Epithelial cell of proximal tubule (primary cell): ENCODE measurements around the gene GEMIN7. TPM values are rescaled to one million over a fixed set of nuclear protein-coding genes. Genes with fewer than 3 reads are reported as not detected.
A peak's percentile ranks its signal among the peaks of the same experiment; 100 is the strongest.

Experiments used
- DNase-seq: peaks from one replicate; pipeline ENCODE4 v3.0.0-alpha.2; 2011; ENCODE audit warnings: low read depth
- H3K4me3 ChIP-seq: 2 replicates; pipeline ENCODE4 v1.5.1; 2011; ENCODE audit warnings: low read depth, mild to moderate bottlenecking, low read length
- total RNA-seq: library from RNA; depleted of rRNA; stranded (reverse); fragments of >200 nt; gene quantifications from 2 replicates; pipeline ENCODE4 v1.2.3, GENCODE V29; 2015
- TF ChIP-seq, protein P1 (sequence below): conservative IDR thresholded peaks from 2 replicates; pipeline ENCODE4 v1.5.1; 2012; ENCODE audit warnings: low read depth, mild to moderate bottlenecking, low read length

The GEMIN7 gene
- total RNA-seq, 1 donor from 2014 or later = 38.2 TPM

DNA sequence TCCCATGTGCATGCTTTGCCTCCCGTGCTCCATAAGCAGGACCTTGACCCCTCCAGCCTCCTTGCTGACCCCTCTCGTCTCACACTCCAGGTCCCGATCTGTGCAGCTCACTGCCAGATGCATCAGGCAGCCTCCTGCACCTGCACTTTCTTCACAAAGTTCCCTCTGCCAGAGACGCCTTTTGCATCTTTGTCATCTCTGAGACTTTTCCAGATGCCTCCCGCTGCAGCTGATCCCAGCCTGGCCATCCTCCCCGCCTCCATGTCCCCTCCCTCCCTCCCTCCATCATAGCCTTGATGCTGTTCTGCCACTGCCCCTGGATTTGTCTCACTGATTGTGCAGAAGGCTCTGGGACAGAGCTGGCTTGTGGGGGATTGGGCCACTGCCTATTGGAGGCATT is 43.8 kb downstream of the GEMIN7 start:
- no peak overlapping the region for H3K4me3 ChIP-seq
- TF ChIP-seq, protein P1, sequence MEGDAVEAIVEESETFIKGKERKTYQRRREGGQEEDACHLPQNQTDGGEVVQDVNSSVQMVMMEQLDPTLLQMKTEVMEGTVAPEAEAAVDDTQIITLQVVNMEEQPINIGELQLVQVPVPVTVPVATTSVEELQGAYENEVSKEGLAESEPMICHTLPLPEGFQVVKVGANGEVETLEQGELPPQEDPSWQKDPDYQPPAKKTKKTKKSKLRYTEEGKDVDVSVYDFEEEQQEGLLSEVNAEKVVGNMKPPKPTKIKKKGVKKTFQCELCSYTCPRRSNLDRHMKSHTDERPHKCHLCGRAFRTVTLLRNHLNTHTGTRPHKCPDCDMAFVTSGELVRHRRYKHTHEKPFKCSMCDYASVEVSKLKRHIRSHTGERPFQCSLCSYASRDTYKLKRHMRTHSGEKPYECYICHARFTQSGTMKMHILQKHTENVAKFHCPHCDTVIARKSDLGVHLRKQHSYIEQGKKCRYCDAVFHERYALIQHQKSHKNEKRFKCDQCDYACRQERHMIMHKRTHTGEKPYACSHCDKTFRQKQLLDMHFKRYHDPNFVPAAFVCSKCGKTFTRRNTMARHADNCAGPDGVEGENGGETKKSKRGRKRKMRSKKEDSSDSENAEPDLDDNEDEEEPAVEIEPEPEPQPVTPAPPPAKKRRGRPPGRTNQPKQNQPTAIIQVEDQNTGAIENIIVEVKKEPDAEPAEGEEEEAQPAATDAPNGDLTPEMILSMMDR = no peak
- no peak for DNase-seq

DNA sequence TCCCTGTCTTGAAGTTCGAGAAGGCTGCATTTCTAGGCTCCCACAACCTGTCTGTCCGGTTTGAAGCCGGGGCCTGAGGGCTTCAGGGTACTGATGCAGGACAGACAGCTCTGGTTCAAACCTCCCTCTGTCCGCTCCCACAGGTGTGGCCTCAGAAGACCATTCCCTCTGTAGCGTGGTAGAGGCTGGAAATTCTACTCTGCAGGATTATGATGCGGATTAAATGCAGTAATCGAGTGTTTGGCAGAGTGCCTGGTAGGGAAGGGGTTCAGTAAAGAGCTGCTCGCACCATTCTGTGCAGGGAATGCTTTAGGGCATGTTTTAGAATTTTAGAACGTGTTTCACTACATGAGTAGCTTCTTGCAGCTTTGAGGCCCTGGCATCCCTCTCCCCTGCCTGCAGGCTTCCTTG is 44.4 kb downstream of the GEMIN7 start:
- DNase-seq = no peak
- no peak overlapping the region for H3K4me3 ChIP-seq
- TF ChIP-seq, protein P1 = no peak

DNA sequence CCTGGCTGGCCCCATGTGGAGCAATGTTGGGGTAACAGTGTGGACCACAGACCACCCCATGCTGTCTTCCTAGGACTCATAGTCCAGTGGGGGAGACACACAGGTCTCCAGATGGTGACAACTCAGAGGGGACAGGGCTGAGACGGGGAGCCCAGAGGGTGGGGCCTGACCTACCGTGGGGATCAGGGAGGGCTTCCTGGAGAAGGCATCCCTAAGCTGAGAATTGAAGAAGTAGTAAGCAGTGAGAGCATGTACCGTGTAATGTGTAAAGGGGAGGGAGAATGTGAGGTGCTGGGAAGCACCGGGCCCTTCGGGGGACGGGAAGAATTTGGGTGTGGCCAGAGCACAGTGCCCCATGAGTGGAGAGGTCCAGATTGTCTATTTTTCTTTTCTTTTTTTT is 45.0 kb downstream of the GEMIN7 start:
- TF ChIP-seq, protein P1 = no peak
- no peak for DNase-seq
- no peak overlapping the region for H3K4me3 ChIP-seq

DNA sequence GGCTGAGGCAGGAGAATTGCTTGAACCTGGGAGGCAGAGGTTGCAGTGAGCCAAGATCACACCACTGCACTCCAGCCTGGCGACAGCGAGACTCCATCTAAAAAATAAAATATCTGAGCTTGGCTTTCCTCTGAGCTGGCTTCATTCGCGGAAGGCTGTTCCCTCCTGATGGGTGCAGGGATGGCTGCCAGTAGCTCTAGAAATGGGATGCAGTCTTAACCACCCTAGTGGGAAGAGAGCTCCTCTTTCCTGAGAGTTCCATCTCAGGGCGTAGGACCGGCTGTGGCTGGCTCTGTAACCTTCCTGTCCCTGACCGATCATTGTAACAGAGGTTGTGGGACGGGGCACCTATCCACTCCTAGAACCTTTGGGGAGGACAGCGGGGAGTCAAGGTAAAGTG is 46.3 kb downstream of the GEMIN7 start:
- TF ChIP-seq, protein P1 = no peak
- H3K4me3 ChIP-seq = no peak overlapping the region
- DNase-seq = no peak

DNA sequence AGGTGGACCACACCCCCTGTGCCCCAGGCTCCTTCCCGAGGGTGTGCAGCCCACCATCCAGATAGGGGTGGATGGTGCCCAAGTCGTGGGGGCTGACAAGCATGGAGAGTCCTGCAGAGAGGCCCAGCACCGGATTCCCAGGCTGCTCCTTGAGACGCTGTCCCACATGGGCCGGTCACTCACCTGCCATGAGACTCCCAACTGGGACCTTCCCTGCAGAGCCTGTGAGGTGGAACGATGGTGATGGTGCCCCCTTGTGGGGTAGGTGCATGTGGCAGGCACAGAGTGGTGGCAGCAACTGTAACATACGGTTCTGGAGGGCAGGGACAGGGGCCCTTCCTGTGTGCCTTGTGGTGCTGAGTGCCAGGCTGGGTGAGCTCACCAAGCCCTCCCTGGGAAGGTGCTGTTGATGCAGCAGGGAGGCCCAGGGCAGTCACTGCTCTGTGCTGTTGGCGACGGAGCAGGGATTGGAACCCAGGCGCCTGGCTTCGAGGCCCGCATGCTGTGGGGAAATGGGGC is 47.0 kb downstream of the GEMIN7 start:
- no peak for DNase-seq
- TF ChIP-seq, protein P1 = peak; percentile 85
- no peak overlapping the region for H3K4me3 ChIP-seq

DNA sequence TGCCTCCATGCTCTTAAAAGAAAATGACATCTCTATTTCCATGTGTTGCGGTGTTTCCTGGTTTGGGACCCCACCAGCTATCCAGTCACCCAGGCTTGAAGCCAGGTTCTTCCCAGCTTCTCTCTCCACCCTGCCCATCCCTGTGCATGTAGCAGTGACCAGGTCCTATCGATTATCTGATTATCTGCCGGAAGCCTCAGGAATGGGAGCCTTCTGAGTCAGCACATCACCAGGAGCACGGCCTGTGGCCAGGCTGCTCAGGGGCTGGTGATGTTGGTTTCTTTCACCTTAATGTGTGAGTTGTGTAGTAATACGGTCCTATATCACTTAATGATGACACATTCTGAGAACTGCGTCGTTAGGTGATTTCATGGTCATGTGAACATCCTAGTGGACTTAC is 47.6 kb downstream of the GEMIN7 start:
- DNase-seq = no peak
- no peak overlapping the region for H3K4me3 ChIP-seq
- TF ChIP-seq, protein P1 = no peak

DNA sequence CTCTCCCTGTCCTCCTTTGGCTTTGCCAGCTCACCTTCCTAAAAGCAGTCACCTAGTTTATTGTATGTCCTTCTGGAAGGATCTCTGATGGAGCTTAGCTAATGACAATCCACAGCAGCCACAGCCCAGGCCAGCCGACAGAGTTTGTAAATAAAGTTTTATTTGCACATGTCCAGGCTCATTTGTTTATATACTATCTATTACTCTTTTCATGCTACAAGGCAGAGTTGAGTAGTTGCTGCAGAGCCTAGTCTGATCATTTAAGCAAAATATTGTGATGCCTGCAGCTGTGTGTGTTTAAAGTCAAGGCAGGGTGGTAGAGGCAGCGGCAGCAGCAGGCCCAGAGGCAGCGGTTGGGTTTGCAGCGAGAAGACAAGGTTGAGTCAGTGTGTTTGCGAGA is 49.1 kb downstream of the GEMIN7 start:
- TF ChIP-seq, protein P1 = no peak
- H3K4me3 ChIP-seq = no peak overlapping the region
- DNase-seq = no peak
